Liver (tissue), 3 donors: ENCODE measurements around the gene SDHAF4.

Experiments used
- CTCF ChIP-seq: fragments of 150-350 bp; IDR thresholded peaks from 2 replicates; pipeline ENCODE4 v1.5.1; 2017; ENCODE audit warnings: improper control_type of control experiment, low read depth, low read length; ENCODE audit not compliant: missing input control
- EGR1 ChIP-seq, 2 donors: IDR thresholded peaks; 2 replicates each; pipeline ENCODE4 v1.6.1; 2016 to 2018; ENCODE audit warnings: antibody characterized with exemption in 2 of 2, low read depth in 2 of 2
- FOXA1 ChIP-seq: IDR thresholded peaks from 2 replicates; pipeline ENCODE4 v1.6.1; 2016; ENCODE audit warnings: antibody characterized with exemption
- GABPA ChIP-seq, 2 donors: IDR thresholded peaks in 1 of 2; conservative IDR thresholded peaks in 1 of 2; 2 replicates each; pipeline ENCODE4 v1.6.1; 2016; ENCODE audit warnings: antibody characterized with exemption in 2 of 2, mild to moderate bottlenecking in 1 of 2, moderate library complexity in 1 of 2
- HNF4G ChIP-seq: IDR thresholded peaks from 2 replicates; pipeline ENCODE4 v1.6.1; 2016; ENCODE audit warnings: antibody characterized with exemption
- JUND ChIP-seq, 2 donors: IDR thresholded peaks; 2 replicates each; pipeline ENCODE4 v1.6.1; 2016; ENCODE audit warnings: antibody characterized with exemption in 2 of 2
- MAX ChIP-seq: IDR thresholded peaks from 2 replicates; pipeline ENCODE4 v1.6.1; 2016; ENCODE audit warnings: antibody characterized with exemption
- RAD21 ChIP-seq, 2 donors: IDR thresholded peaks; 2 replicates each; pipeline ENCODE4 v1.6.1; 2016; ENCODE audit warnings: antibody characterized with exemption in 2 of 2, mild to moderate bottlenecking in 2 of 2
- SP1 ChIP-seq: IDR thresholded peaks from 2 replicates; pipeline ENCODE4 v1.6.1; 2018; ENCODE audit warnings: antibody characterized with exemption, mild to moderate bottlenecking
- TAF1 ChIP-seq: conservative IDR thresholded peaks from 2 replicates; pipeline ENCODE4 v1.6.1; 2016; ENCODE audit warnings: antibody characterized with exemption, mild to moderate bottlenecking
- YY1 ChIP-seq: IDR thresholded peaks from 2 replicates; pipeline ENCODE4 v1.6.1; 2016; ENCODE audit warnings: antibody characterized with exemption, mild to moderate bottlenecking
- TF ChIP-seq, protein P1 (sequence below): IDR thresholded peaks from 2 replicates; pipeline ENCODE4 v1.6.1; 2016; ENCODE audit warnings: antibody characterized with exemption, mild to moderate bottlenecking
- donor health status: healthy.
- donor health status: healthy.

DNA sequence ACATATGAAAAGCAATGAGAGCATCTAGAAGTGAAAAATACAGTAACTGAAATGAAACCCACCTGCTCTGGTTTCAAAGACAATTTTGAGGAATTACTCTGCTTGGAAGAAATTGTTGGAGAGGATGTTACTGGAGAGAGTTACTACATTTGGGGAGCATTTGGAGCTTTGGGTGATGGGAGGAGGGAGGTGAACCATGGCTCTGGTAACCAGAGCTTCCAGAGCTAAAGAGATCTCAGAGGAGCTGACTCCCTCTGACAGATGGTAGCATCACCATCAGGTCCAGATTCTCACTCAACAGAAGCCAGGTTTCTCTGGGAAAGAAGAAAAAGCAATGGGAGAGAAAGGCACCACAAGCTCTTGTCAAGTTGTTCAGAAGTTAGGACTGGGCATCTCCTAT, 58.7 kb downstream of the SDHAF4 start:
- TF ChIP-seq CTCF (no peak), EGR1 (IDR thresholded peaks at IDR 0.05; ENCODE audit: low read depth in 2 of 2) (no peak), JUND (IDR thresholded peaks at IDR 0.05) (no peak), GABPA (IDR thresholded peaks at IDR 0.05 in 1 of 2, conservative IDR thresholded peaks at IDR 0.05 in 1 of 2) (no peak), RAD21 (IDR thresholded peaks at IDR 0.05) (no peak), YY1 (no peak), SP1 (no peak), MAX (no peak), TAF1 (no peak), FOXA1 (no peak), HNF4G (no peak)
- TF ChIP-seq, protein P1, sequence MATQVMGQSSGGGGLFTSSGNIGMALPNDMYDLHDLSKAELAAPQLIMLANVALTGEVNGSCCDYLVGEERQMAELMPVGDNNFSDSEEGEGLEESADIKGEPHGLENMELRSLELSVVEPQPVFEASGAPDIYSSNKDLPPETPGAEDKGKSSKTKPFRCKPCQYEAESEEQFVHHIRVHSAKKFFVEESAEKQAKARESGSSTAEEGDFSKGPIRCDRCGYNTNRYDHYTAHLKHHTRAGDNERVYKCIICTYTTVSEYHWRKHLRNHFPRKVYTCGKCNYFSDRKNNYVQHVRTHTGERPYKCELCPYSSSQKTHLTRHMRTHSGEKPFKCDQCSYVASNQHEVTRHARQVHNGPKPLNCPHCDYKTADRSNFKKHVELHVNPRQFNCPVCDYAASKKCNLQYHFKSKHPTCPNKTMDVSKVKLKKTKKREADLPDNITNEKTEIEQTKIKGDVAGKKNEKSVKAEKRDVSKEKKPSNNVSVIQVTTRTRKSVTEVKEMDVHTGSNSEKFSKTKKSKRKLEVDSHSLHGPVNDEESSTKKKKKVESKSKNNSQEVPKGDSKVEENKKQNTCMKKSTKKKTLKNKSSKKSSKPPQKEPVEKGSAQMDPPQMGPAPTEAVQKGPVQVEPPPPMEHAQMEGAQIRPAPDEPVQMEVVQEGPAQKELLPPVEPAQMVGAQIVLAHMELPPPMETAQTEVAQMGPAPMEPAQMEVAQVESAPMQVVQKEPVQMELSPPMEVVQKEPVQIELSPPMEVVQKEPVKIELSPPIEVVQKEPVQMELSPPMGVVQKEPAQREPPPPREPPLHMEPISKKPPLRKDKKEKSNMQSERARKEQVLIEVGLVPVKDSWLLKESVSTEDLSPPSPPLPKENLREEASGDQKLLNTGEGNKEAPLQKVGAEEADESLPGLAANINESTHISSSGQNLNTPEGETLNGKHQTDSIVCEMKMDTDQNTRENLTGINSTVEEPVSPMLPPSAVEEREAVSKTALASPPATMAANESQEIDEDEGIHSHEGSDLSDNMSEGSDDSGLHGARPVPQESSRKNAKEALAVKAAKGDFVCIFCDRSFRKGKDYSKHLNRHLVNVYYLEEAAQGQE: no peak
